ENCODE results near the gene FBXW8.

The FBXW8 gene

GRCh38 chr12:116887244-116887643 lies 23.5 kb upstream of the FBXW8 start:
- Histone ChIP-seq H3K27ac (no peak overlapping the region), H3K4me3 (no peak overlapping the region)
- TF ChIP-seq, protein P1, sequence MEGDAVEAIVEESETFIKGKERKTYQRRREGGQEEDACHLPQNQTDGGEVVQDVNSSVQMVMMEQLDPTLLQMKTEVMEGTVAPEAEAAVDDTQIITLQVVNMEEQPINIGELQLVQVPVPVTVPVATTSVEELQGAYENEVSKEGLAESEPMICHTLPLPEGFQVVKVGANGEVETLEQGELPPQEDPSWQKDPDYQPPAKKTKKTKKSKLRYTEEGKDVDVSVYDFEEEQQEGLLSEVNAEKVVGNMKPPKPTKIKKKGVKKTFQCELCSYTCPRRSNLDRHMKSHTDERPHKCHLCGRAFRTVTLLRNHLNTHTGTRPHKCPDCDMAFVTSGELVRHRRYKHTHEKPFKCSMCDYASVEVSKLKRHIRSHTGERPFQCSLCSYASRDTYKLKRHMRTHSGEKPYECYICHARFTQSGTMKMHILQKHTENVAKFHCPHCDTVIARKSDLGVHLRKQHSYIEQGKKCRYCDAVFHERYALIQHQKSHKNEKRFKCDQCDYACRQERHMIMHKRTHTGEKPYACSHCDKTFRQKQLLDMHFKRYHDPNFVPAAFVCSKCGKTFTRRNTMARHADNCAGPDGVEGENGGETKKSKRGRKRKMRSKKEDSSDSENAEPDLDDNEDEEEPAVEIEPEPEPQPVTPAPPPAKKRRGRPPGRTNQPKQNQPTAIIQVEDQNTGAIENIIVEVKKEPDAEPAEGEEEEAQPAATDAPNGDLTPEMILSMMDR (IDR thresholded peaks at IDR 0.05) = no peak
- no peak for DNase-seq (ENCODE audit: low spot score)

DNA sequence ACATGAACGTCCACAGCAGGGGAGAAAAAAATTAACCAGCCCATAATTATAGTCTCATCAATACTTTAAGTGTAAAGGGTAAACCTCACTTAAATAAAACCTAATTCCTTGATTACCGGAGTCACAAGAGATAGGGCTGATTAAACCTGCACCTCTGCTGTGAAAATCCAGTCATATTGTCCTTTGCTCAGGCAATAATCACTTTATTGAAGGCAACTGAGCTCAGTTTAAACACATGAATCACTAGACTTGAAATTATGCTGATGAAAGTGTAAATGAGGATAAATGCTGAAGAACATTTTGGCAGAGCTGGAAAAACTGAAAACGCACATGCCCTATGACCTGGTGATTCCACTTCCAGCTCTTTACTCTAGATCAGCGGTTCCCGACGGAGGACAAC lies 22.9 kb upstream of the FBXW8 start:
- TF ChIP-seq, protein P1 (IDR thresholded peaks at IDR 0.05) = no peak
- no peak overlapping the region for H3K4me3 ChIP-seq
- H3K27ac ChIP-seq = no peak overlapping the region
- no peak for DNase-seq (ENCODE audit: low spot score)

DNA sequence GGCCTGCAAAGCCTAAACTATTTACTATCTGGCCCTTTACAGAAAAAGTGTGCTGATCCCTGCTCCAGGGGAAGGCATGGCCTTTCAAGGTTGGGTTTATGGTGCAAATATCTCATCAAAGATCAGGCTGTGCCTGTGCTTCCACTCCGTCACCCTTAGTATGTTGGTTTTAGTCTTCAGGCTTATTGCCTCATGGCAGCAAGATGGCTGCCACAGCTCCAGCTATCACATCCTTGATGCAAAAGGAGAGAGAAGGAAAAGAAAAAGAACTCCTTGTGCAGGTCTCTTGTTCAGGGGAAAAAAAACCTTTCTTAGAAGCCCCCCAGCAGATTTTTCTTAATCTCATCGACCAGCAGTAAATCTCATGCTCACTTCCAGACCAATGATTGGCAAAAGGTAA lies 20.4 kb upstream of the FBXW8 start:
- TF ChIP-seq, protein P1 (IDR thresholded peaks at IDR 0.05) = no peak
- no peak overlapping the region for H3K4me3 ChIP-seq
- no peak for DNase-seq (ENCODE audit: low spot score)
- no peak overlapping the region for H3K27ac ChIP-seq

GRCh38 chr12:116891019-116891418 lies 19.7 kb upstream of the FBXW8 start:
- TF ChIP-seq, protein P1 (IDR thresholded peaks at IDR 0.05) = no peak
- no peak overlapping the region for H3K4me3 ChIP-seq
- H3K27ac ChIP-seq = no peak overlapping the region
- no peak for DNase-seq (ENCODE audit: low spot score)

- no peak for DNase-seq (ENCODE audit: low spot score)
- TF ChIP-seq, protein P1 (IDR thresholded peaks at IDR 0.05) = no peak
- Histone ChIP-seq H3K4me3 (no peak overlapping the region), H3K27ac (no peak overlapping the region)
These were observed 18.2 kb upstream of the FBXW8 start for GRCh38 chr12:116892349-116893140.

DNA sequence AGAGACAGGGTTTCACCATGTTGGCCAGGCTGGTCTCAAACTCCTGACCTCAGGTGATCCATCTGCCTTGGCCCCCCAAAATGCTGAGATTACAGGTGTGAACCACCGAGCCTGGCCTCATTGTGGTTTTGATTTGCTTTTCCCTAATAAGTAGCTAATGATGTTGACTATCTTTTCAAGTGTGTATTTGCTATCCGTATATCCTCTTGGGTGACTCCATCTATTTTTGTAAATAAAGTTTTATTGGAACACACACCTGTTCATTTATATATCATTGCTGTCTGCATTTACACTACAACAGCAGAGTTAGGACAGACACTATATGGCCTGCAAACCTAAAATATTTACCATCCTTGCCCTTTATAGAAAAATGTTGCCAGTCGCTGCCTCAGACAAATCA lies 15.8 kb upstream of the FBXW8 start:
- Histone ChIP-seq H3K27ac (no peak overlapping the region), H3K4me3 (no peak overlapping the region)
- DNase-seq (ENCODE audit: low spot score) = no peak
- TF ChIP-seq, protein P1 (IDR thresholded peaks at IDR 0.05) = no peak

DNA sequence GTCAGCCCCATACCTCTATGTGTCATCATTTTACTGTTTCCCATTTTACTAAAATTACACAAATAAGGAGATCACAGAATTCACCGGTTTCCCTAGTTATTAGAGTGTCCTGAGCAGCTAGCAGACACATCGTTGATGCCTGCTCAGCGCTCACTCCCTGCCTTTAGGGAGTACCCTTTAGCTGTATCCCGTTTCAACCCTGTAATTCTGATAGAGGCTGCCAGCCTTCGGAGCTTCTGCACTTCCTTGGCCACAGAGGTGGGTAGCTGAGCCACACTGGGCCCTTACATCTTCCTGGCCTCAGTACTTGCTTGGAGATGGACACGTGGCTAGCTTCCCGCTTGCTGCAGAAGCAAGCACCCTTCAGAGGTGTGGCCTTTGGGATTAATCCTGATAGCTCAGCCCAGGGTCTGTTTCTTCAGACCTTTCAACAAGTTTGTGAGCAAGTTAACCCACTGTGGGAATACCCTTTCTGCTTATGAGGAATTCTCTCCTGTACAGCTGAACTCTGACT lies 14.3 kb upstream of the FBXW8 start:
- TF ChIP-seq, protein P1 (IDR thresholded peaks at IDR 0.05) = no peak
- DNase-seq (ENCODE audit: low spot score) = no peak
- Histone ChIP-seq H3K4me3 (no peak overlapping the region), H3K27ac (no peak overlapping the region)

Measured in coronary artery (tissue), 2 donors.